Hypothalamus (tissue), 51 donors: ENCODE data around the gene CEACAM1.
A peak's percentile ranks its signal among the peaks of the same experiment; 100 is the strongest.
"Not testable (repeated sequence)": the region's sequence is repeated elsewhere in the genome, so short reads cannot be mapped to it uniquely, and the experiment has no call there.

ENCODE experiments used
- DNase-seq, 51 donors: peaks; one replicate each; lab custom pipeline; 2025; lab: John Stamatoyannopoulos, UW

CEACAM1 gene

DNA sequence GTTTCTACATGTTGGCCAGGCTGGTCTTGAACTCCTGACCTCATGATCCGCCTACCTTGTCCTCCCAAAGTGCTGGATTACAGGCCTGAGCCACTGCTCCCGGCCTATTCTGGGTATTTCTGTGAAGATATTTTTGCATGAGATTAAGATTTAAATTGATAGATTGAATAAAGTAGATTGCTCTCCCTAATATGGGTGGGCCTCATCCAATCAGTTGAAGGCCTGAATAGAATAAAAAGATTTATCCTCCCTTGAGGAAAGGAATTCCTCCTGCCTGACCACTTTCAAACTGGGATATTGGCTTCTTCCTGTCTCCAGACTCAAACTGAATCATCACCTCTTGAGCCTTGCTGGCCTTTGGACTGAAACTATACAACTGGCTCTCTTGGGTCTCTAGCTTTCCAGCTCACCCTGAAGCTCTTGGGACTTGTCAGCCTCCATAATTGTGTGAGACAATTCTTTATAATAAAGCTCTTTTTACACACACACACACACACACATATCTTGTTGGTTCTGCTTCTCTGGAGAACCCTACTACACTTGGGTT lies 49.4 kb downstream of the CEACAM1 start:
- DNase-seq, result no peak

GRCh38 chr19:42477933-42478332 lies 50.3 kb downstream of the CEACAM1 start:
- no peak for DNase-seq

GRCh38 chr19:42477117-42477516 lies 51.2 kb downstream of the CEACAM1 start:
- no peak for DNase-seq

DNA sequence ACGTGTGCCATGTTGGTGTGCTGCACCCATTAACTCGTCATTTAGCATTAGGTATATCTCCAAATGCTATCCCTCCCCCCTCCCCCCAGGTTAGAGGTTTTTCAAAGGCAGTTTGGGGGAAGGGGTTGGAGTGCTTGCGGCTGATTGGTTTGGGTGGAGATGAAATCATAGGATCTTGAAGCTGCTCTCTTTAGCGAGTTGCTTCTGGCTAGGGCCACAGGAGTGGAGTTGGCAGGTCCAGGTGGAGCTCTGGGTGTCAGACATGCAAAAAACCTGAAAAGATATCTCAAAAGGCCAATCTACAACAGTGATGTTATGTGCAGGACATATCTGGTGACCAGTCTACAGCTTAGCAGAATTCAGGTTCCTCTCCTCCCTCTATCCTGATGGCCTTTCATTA lies 52.9 kb downstream of the CEACAM1 start:
- no peak for DNase-seq

GRCh38 chr19:42474743-42475142 lies 53.5 kb downstream of the CEACAM1 start:
- peak in 2 of 51 donors; percentile 16 to 27 for DNase-seq

- no peak for DNase-seq
Observed at GRCh38 chr19:42473686-42474085, 54.6 kb downstream of the CEACAM1 start.

GRCh38 chr19:42472402-42473147 lies 55.7 kb downstream of the CEACAM1 start:
- DNase-seq, result no peak

DNA sequence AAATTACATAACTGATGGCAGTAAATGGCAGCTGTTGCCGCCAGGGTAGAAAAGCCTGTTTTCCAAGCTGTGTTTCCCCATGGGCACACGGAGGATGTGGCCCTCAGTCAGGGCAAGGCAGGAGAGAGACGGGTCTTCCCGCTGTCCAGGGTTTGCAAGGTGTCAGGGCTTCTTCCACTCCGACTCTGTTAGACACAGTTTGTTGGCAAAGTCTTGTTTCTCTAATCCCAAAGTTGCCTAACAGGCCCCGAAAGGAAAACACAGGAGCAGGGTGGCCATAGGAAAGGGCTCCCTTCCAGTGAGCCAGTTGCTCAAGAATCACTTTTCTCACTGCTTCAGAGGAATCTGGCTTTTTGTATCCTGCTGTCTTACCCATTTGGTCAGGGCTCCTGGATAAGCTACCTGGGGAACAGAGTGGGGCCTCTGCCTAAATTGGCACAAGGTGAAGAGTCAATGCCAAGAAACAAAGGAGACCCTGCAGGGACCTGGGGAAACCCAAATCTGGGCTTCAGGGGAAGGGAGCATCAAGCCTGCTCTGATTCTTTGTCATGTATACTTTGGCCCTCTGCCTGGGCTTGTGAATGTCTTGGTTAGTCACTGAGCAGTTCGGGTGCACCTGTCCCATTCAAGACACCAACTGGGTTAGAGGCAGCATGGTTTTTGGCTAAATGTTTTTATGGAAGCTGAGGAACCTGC lies 56.6 kb downstream of the CEACAM1 start:
- DNase-seq, result no peak

DNA sequence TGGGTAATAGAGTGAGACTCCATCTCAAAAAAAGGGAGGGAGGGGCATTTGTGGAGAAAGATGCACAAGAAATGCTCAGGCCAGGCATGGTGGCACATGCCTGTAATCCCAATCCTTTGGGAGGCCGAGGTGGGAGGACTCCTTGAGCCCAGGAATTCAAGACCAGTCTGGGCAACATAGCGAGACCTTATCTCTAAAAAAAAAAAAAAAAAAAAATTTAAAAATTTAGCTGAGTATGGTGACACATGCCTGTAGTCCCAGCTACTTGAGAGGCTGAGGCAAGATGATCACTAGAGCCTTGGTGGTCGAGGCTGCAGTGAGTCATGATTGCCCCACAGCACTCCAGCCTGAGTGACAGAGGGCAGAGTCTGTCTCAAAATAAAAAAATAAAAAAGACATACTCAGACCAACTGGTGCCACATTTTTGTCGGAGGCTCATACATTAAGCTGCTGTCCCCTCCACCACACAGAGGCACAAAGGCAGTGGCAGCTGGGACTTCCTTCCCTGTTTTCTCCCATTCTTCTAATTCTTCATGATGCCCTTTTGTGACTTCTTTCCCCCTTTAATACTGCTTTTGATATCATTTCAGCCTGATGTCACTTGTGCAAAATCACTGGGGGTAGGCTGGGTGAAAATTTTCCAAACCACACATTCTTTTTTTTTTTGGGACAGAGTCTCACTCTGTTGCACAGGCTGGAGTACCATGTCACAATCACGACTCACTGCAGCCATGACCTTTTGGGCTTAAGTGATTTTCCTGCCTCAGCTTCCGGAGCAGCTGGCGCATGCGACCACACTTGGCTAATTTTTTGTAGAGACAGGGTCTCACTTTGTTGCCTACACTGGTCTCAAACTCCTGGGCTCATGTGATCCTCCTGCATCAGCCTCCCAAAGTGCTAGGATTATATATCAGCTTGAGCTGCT lies 58.7 kb downstream of the CEACAM1 start:
- no peak for DNase-seq

- no peak for DNase-seq
Observed at GRCh38 chr19:42468273-42468796, 59.9 kb downstream of the CEACAM1 start.

DNA sequence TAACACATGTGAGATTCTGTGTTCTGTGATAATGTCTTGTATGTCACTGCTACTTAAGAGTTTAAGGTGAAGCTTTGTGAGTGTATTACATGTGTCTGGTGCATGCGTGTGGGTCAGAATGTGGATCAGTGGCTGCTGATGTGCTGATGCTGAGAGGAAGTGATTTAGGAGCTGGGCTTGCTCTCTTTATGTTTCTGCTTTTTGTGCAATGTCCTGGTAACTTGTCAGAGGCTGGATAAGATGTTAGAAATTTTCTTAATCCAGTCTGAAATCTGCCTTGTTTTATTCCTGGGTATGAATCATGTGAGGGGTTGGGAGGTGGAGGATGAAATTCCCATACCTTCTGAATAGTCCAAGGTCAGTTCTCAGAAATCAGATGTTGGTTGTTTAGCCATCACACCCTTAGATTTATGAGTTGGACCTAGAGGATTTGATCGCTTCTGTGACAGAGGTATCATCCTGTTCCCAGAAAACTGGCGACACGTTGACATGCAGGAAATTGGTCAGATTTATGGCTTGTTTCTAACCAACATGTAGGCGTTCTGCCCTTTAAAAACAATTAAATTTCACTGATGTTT lies 61.0 kb downstream of the CEACAM1 start:
- DNase-seq, result peak in 2 of 51 donors; percentile 11

DNA sequence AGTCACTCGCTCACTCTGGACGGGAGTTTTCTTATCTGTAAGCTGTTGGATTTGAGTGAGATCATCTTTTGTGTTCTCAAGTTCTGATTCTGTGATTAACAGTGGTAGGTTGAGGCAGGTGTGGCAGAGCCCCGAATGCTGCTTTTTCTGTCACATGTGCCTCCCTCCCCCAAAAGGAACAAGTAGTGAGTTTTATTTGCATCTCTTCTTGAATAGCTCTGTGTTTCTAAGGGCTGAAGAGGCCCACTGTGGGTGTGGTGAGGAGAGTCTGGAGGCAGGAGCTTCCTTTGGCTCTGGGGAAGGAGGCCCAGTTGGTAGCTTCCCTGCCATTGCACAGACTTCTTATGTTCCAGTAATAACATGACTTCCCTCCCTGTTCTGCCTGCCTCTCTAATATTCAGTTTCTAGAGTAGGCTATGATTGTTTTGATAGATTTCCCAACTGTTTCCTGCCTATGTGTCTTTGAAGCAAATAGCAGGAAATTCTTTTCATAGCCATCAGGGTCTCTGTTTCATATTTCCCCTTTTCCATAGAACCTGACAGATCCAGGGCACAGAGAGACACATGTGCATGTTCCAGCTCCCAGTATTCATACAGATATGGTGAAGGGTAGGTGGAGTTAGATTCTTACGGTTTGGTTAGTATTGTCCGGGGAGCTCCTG lies 61.6 kb downstream of the CEACAM1 start:
- no peak for DNase-seq

GRCh38 chr19:42465827-42466280 lies 62.4 kb downstream of the CEACAM1 start:
- DNase-seq, result no peak

GRCh38 chr19:42461700-42462324 lies 66.5 kb downstream of the CEACAM1 start:
- peak in 41 of 51 donors; percentile 3 to 91 (median 47) for DNase-seq

GRCh38 chr19:42461231-42461630 lies 67.0 kb downstream of the CEACAM1 start:
- not testable (repeated sequence) for DNase-seq

GRCh38 chr19:42459926-42460325 lies 68.4 kb downstream of the CEACAM1 start:
- DNase-seq, result no peak
